ENCODE data around the gene KRTAP10-12.

DNA sequence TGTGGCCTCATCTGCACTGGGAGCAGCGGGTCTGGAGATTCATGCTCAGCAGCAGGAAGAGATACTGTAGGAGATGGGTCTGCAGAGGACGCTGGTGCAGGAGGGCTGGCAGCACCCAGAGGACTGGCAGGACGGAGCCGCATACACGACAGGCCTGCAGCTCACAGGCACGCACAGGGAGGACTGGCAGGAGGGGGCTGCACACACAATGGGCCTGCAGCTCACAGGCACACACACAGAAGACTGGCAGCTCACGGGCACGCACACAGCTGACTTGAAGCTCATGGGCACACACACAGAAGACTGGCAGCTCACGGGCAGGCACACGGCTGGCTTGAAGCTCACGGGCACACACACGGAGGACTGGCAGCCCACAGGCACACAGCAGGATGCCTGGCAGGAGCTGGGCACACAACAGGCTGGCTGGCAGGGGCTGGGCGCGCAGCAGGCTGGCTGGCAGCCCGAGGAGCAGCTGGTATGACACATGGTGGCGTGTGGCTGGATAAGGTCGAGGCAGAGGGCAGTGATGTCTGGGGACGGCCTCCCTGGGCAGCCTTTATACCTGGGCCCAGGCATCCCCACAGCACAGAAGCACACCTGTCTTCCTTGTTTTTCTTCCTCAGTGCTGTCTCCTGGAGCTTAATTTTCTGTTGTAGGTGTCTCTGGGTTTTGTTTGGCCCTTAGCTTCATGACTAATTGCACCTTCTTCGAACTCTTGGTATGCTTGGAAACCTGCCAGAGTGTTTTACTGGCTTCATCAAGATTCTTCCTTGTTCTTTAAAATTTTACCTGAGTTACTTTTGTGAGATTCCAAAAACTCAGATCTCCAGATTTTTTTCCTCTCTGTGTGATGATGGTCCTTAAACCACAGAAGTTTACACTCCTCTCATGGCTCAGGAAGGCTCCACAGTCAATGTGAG lies 30.3 kb upstream of the KRTAP10-12 start, which contains the start of gene KRTAP12-2:
- TF ChIP-seq, protein P1, sequence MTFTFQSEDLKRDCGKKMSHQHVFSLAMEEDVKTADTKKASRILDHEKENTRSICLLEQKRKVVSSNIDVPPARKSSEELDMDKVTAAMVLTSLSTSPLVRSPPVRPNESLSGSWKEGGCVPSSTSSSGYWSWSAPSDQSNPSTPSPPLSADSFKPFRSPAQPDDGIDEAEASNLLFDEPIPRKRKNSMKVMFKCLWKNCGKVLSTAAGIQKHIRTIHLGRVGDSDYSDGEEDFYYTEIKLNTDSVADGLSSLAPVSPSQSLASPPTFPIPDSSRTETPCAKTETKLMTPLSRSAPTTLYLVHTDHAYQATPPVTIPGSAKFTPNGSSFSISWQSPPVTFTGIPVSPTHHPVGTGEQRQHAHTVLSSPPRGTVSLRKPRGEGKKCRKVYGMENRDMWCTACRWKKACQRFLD (CRISPR knock-in tag; IDR thresholded peaks at IDR 0.05; ENCODE audit: borderline replicate concordance) = no peak
- no peak for TF ChIP-seq POLR2AphosphoS5 (IDR thresholded peaks at IDR 0.05; ENCODE audit: low read depth, low read length)
- TF ChIP-seq ARNT (IDR thresholded peaks at IDR 0.05) = no peak
- TF ChIP-seq, protein P2, sequence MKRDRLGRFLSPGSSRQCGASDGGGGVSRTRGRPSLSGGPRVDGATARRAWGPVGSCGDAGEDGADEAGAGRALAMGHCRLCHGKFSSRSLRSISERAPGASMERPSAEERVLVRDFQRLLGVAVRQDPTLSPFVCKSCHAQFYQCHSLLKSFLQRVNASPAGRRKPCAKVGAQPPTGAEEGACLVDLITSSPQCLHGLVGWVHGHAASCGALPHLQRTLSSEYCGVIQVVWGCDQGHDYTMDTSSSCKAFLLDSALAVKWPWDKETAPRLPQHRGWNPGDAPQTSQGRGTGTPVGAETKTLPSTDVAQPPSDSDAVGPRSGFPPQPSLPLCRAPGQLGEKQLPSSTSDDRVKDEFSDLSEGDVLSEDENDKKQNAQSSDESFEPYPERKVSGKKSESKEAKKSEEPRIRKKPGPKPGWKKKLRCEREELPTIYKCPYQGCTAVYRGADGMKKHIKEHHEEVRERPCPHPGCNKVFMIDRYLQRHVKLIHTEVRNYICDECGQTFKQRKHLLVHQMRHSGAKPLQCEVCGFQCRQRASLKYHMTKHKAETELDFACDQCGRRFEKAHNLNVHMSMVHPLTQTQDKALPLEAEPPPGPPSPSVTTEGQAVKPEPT (CRISPR knock-in tag; IDR thresholded peaks at IDR 0.05; ENCODE audit: low read depth) = no peak
- TF ChIP-seq MIER3 (CRISPR knock-in tag; IDR thresholded peaks at IDR 0.05; ENCODE audit: borderline replicate concordance) = no peak
- TF ChIP-seq POLR2A (IDR thresholded peaks at IDR 0.05; ENCODE audit: insufficient read depth in 1 of 2, low read depth in 2 of 2, low read length in 2 of 2) = no peak
- no peak for TF ChIP-seq ZNF124 (CRISPR knock-in tag; IDR thresholded peaks at IDR 0.05)
- TF ChIP-seq, protein P3, sequence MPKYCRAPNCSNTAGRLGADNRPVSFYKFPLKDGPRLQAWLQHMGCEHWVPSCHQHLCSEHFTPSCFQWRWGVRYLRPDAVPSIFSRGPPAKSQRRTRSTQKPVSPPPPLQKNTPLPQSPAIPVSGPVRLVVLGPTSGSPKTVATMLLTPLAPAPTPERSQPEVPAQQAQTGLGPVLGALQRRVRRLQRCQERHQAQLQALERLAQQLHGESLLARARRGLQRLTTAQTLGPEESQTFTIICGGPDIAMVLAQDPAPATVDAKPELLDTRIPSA (CRISPR knock-in tag; IDR thresholded peaks at IDR 0.05; ENCODE audit: borderline replicate concordance) = no peak
- no peak for TF ChIP-seq NFE2L2 (IDR thresholded peaks at IDR 0.05; ENCODE audit: low read length)
- TF ChIP-seq SMAD9 (CRISPR knock-in tag; IDR thresholded peaks at IDR 0.05) = no peak
- TF ChIP-seq ZBTB20 (CRISPR knock-in tag; IDR thresholded peaks at IDR 0.05; ENCODE audit: borderline replicate concordance, low read depth) = no peak
- no peak for TF ChIP-seq RBM22 (optimal IDR thresholded peaks at IDR 0.05; ENCODE audit: low read length)
- TF ChIP-seq, protein P4, sequence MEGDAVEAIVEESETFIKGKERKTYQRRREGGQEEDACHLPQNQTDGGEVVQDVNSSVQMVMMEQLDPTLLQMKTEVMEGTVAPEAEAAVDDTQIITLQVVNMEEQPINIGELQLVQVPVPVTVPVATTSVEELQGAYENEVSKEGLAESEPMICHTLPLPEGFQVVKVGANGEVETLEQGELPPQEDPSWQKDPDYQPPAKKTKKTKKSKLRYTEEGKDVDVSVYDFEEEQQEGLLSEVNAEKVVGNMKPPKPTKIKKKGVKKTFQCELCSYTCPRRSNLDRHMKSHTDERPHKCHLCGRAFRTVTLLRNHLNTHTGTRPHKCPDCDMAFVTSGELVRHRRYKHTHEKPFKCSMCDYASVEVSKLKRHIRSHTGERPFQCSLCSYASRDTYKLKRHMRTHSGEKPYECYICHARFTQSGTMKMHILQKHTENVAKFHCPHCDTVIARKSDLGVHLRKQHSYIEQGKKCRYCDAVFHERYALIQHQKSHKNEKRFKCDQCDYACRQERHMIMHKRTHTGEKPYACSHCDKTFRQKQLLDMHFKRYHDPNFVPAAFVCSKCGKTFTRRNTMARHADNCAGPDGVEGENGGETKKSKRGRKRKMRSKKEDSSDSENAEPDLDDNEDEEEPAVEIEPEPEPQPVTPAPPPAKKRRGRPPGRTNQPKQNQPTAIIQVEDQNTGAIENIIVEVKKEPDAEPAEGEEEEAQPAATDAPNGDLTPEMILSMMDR (CRISPR knock-in tag; IDR thresholded peaks at IDR 0.05) = no peak
